Measurements from ENCODE around the gene MGAT4C. TPM values are rescaled to one million over a fixed set of nuclear protein-coding genes. Genes with fewer than 3 reads are reported as not detected.

Gene MGAT4C
- total RNA-seq, 2 donors from 2014 or later = under 0.01 to 3.1 TPM

GRCh38 chr12:86148071-86148470, 108.1 kb downstream of the MGAT4C start:
- no peak overlapping the region for H3K27ac ChIP-seq
- no peaks in the 10 kb centered on the region for H3K27me3 ChIP-seq
- H3K9me3 ChIP-seq = no peaks in the 10 kb centered on the region
- no peaks in the 10 kb centered on the region for H3K4me1 ChIP-seq
- ATAC-seq (no peak), DNase-seq (no peak)
- 56 to 67% methylated on average over 3 of the region's 3 CpGs for WGBS, 2 donors
- TF ChIP-seq CTCF (IDR thresholded peaks at IDR 0.05) (no peak), POLR2A (IDR thresholded peaks at IDR 0.05) (no peak)
- no peak overlapping the region for H3K4me3 ChIP-seq
- no peaks in the 10 kb centered on the region for H3K36me3 ChIP-seq (replicated peaks in 1 of 2; ENCODE audit: insufficient read depth in 1 of 2, low read depth in 2 of 2)
- intact Hi-C loops (cut with DNase I) = no loop called here

GRCh38 chr12:86145156-86145555, 111.0 kb downstream of the MGAT4C start:
- Histone ChIP-seq H3K4me1 (no peaks in the 10 kb centered on the region), H3K27ac (no peak overlapping the region), H3K9me3 (no peaks in the 10 kb centered on the region), H3K36me3 (replicated peaks in 1 of 2; ENCODE audit: insufficient read depth in 1 of 2, low read depth in 2 of 2) (no peaks in the 10 kb centered on the region), H3K4me3 (no peak overlapping the region), H3K27me3 (no peaks in the 10 kb centered on the region)
- no peak for DNase-seq
- WGBS, 2 donors = 73 to 74% methylated on average over 2 of the region's 2 CpGs
- TF ChIP-seq POLR2A (IDR thresholded peaks at IDR 0.05) (no peak), CTCF (IDR thresholded peaks at IDR 0.05) (no peak)
- ATAC-seq = no peak
- intact Hi-C loops (cut with DNase I) = no loop called here

- Histone ChIP-seq H3K36me3 (replicated peaks in 1 of 2; ENCODE audit: insufficient read depth in 1 of 2, low read depth in 2 of 2) (no peaks in the 10 kb centered on the region), H3K27ac (no peak overlapping the region), H3K4me1 (no peaks in the 10 kb centered on the region), H3K27me3 (no peaks in the 10 kb centered on the region), H3K4me3 (no peak overlapping the region), H3K9me3 (no peaks in the 10 kb centered on the region)
- intact Hi-C loops (cut with DNase I) = no loop called here
- TF ChIP-seq POLR2A (IDR thresholded peaks at IDR 0.05) (no peak), CTCF (IDR thresholded peaks at IDR 0.05) (no peak)
- ATAC-seq = no peak
- WGBS, 2 donors = 66 to 74% methylated on average over 1 of the region's 1 CpG
- no peak for DNase-seq
These were observed 113.0 kb downstream of the MGAT4C start for GRCh38 chr12:86143162-86143561.

- H3K36me3 ChIP-seq (replicated peaks in 1 of 2; ENCODE audit: insufficient read depth in 1 of 2, low read depth in 2 of 2) = no peaks in the 10 kb centered on the region
- TF ChIP-seq CTCF (IDR thresholded peaks at IDR 0.05) (no peak), POLR2A (IDR thresholded peaks at IDR 0.05) (no peak)
- DNase-seq (no peak), ATAC-seq (no peak)
- H3K4me1 ChIP-seq = no peaks in the 10 kb centered on the region
- H3K4me3 ChIP-seq = no peak overlapping the region
- WGBS, 2 donors = 27 to 49% methylated on average over 1 of the region's 1 CpG
- intact Hi-C loops (cut with DNase I) = no loop called here
- no peaks in the 10 kb centered on the region for H3K9me3 ChIP-seq
- H3K27me3 ChIP-seq = no peaks in the 10 kb centered on the region
- H3K27ac ChIP-seq = no peak overlapping the region
These were observed 116.5 kb downstream of the MGAT4C start for GRCh38 chr12:86139671-86140070.

- H3K4me3 ChIP-seq = no peak overlapping the region
- DNase-seq = no peak
- 61 to 80% methylated on average over 2 of the region's 2 CpGs for WGBS, 2 donors
- no peak overlapping the region for H3K27ac ChIP-seq
- intact Hi-C loops (cut with DNase I) = no loop called here
- H3K4me1 ChIP-seq = no peaks in the 10 kb centered on the region
- no peak for TF ChIP-seq POLR2A (IDR thresholded peaks at IDR 0.05)
- TF ChIP-seq CTCF (IDR thresholded peaks at IDR 0.05) = no peak
- ATAC-seq = no peak
- H3K36me3 ChIP-seq (replicated peaks in 1 of 2; ENCODE audit: insufficient read depth in 1 of 2, low read depth in 2 of 2) = no peaks in the 10 kb centered on the region
- H3K9me3 ChIP-seq = no peaks in the 10 kb centered on the region
- no peaks in the 10 kb centered on the region for H3K27me3 ChIP-seq
These were observed 117.4 kb downstream of the MGAT4C start for GRCh38 chr12:86138770-86139169.
